K562 (cell line): ENCODE data around the gene POLD1.

ENCODE experiments used
- CTCF ChIP-seq, 3 experiments: IDR thresholded peaks in 2 of 3; conservative IDR thresholded peaks in 1 of 3; 2 replicates each; pipeline ENCODE4 v1.5.1; 2011 to 2012; ENCODE audit warnings: low read length in 3 of 3, mild to moderate bottlenecking in 3 of 3, control low read depth in 2 of 3, improper control_type of control experiment in 1 of 3, inconsistent platforms in 1 of 3, low read depth in 1 of 3, mixed read lengths in 1 of 3, moderate library complexity in 1 of 3; ENCODE audit not compliant: insufficient read depth in 2 of 3
- ELK3 ChIP-seq: fragments of 450-650 bp; formaldehyde crosslinking; IDR thresholded peaks from 2 replicates; pipeline ENCODE4 v1.4.0; 2020; ENCODE audit warnings: mild to moderate bottlenecking
- EP300 ChIP-seq: IDR thresholded peaks from 2 replicates; pipeline ENCODE4 v1.6.1; 2012; ENCODE audit warnings: low read length, improper control_type of control experiment
- LCOR ChIP-seq: sonication (generic); formaldehyde crosslinking; IDR thresholded peaks from 2 replicates; pipeline ENCODE4 v1.8.0; 2022; ENCODE audit warnings: mild to moderate bottlenecking, missing genetic modification reagents
- MAFK ChIP-seq: IDR thresholded peaks from 2 replicates; pipeline ENCODE4 v1.6.1; 2011; ENCODE audit warnings: low read length, improper control_type of control experiment
- PHB2 ChIP-seq: fragments of 450-650 bp; IDR thresholded peaks from 2 replicates; pipeline ENCODE4 v1.6.1; 2017; ENCODE audit warnings: low read depth
- PHF8 ChIP-seq: fragments of 200-600 bp; sonication (generic); IDR thresholded peaks from 2 replicates; pipeline ENCODE4 v1.6.1; 2012; ENCODE audit warnings: mixed run types, mild to moderate bottlenecking, inconsistent platforms, low read length, moderate library complexity, borderline replicate concordance
- POLR2A ChIP-seq: fragments of 450-650 bp; conservative IDR thresholded peaks from 2 replicates; pipeline ENCODE4 v1.6.1; 2016
- POLR2AphosphoS5 ChIP-seq: IDR thresholded peaks from 2 replicates; pipeline ENCODE4 v1.6.1; 2011; ENCODE audit warnings: mild to moderate bottlenecking, low read depth, low read length, moderate library complexity; ENCODE audit not compliant: control insufficient read depth, insufficient read depth
- RAD21 ChIP-seq, 2 experiments: fragments of 250-450 bp in 1 of 2; fragments of 450-650 bp in 1 of 2; sonication (Bioruptor Pico) in 1 of 2; formaldehyde crosslinking in 1 of 2; IDR thresholded peaks in 1 of 2; conservative IDR thresholded peaks in 1 of 2; 2 replicates each; pipeline versions ENCODE4 v1.4.0 to v1.8.0; 2020 to 2022; ENCODE audit warnings: mild to moderate bottlenecking in 2 of 2, moderate library complexity in 1 of 2
- SREBF2 ChIP-seq: sonication (generic); formaldehyde crosslinking; IDR thresholded peaks from 2 replicates; pipeline ENCODE4 v1.4.0; 2020; ENCODE audit warnings: mild to moderate bottlenecking, missing genetic modification reagents
- ZBTB5 ChIP-seq: fragments of 450-650 bp; IDR thresholded peaks from 2 replicates; pipeline ENCODE4 v1.6.1; 2017; ENCODE audit warnings: antibody characterized with exemption
- TF ChIP-seq, protein P1 (sequence below), 2 experiments: fragments of 450-650 bp; formaldehyde crosslinking in 1 of 2; IDR thresholded peaks; 2 replicates each; pipeline versions ENCODE4 v1.4.0 to v1.6.1; 2014 to 2020; ENCODE audit warnings: mild to moderate bottlenecking in 2 of 2, borderline replicate concordance in 1 of 2, low read depth in 1 of 2
- TF ChIP-seq, protein P2 (sequence below): sonication (generic); formaldehyde crosslinking; IDR thresholded peaks from 2 replicates; pipeline ENCODE4 v1.8.1; 2022; ENCODE audit warnings: missing genetic modification reagents

DNA sequence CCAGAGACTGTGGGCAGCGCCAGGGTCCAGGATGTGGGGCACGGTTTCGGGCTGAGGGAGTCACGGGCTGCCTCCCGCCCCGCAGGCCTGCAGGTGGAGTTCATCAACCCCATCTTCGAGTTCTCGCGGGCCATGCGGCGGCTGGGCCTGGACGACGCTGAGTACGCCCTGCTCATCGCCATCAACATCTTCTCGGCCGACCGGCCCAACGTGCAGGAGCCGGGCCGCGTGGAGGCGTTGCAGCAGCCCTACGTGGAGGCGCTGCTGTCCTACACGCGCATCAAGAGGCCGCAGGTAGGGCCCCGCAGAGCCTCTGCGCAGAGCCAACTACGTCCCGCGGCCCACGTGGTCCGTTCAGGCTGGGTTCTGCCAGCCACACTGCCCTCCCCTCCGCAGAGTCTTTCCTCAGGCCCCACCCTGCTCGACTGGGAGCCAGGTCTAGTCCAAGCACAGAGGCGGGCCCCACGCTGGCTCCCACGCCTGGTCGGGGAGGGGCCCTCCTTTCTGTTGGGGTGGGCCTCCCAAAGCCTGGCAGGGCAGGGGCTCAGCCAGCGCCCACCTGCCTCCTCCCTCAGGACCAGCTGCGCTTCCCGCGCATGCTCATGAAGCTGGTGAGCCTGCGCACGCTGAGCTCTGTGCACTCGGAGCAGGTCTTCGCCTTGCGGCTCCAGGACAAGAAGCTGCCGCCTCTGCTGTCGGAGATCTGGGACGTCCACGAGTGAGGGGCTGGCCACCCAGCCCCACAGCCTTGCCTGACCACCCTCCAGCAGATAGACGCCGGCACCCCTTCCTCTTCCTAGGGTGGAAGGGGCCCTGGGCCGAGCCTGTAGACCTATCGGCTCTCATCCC is 2.0 kb upstream of the POLD1 start:
- TF ChIP-seq RAD21 (CRISPR knock-in tag; conservative IDR thresholded peaks at IDR 0.05 in 1 of 2, IDR thresholded peaks at IDR 0.05 in 1 of 2) (no peak), CTCF (IDR thresholded peaks at IDR 0.05 in 2 of 3, conservative IDR thresholded peaks at IDR 0.05 in 1 of 3; ENCODE audit: insufficient read depth in 2 of 3, low read depth in 1 of 3, low read length in 3 of 3) (no peak), POLR2AphosphoS5 (no peak), ZBTB5 (no peak), PHF8 (no peak), POLR2A (no peak), EP300 (no peak), PHB2 (no peak), LCOR (CRISPR knock-in tag) (no peak), MAFK (no peak), SREBF2 (CRISPR knock-in tag) (no peak), ELK3 (CRISPR knock-in tag) (no peak)
- TF ChIP-seq, protein P1, sequence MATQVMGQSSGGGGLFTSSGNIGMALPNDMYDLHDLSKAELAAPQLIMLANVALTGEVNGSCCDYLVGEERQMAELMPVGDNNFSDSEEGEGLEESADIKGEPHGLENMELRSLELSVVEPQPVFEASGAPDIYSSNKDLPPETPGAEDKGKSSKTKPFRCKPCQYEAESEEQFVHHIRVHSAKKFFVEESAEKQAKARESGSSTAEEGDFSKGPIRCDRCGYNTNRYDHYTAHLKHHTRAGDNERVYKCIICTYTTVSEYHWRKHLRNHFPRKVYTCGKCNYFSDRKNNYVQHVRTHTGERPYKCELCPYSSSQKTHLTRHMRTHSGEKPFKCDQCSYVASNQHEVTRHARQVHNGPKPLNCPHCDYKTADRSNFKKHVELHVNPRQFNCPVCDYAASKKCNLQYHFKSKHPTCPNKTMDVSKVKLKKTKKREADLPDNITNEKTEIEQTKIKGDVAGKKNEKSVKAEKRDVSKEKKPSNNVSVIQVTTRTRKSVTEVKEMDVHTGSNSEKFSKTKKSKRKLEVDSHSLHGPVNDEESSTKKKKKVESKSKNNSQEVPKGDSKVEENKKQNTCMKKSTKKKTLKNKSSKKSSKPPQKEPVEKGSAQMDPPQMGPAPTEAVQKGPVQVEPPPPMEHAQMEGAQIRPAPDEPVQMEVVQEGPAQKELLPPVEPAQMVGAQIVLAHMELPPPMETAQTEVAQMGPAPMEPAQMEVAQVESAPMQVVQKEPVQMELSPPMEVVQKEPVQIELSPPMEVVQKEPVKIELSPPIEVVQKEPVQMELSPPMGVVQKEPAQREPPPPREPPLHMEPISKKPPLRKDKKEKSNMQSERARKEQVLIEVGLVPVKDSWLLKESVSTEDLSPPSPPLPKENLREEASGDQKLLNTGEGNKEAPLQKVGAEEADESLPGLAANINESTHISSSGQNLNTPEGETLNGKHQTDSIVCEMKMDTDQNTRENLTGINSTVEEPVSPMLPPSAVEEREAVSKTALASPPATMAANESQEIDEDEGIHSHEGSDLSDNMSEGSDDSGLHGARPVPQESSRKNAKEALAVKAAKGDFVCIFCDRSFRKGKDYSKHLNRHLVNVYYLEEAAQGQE (IDR thresholded peaks at IDR 0.05; ENCODE audit: borderline replicate concordance) = no peak
- TF ChIP-seq, protein P1 (CRISPR knock-in tag; IDR thresholded peaks at IDR 0.05; ENCODE audit: low read depth) = no peak
- TF ChIP-seq, protein P2, sequence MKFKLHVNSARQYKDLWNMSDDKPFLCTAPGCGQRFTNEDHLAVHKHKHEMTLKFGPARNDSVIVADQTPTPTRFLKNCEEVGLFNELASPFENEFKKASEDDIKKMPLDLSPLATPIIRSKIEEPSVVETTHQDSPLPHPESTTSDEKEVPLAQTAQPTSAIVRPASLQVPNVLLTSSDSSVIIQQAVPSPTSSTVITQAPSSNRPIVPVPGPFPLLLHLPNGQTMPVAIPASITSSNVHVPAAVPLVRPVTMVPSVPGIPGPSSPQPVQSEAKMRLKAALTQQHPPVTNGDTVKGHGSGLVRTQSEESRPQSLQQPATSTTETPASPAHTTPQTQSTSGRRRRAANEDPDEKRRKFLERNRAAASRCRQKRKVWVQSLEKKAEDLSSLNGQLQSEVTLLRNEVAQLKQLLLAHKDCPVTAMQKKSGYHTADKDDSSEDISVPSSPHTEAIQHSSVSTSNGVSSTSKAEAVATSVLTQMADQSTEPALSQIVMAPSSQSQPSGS (CRISPR knock-in tag) = no peak
